Ovary (tissue), 9 donors: ENCODE measurements around the gene CACNA1H. TPM values are rescaled to one million over a fixed set of nuclear protein-coding genes. Genes with fewer than 3 reads are reported as not detected.
A peak's percentile ranks its signal among the peaks of the same experiment; 100 is the strongest.

Experiments
- DNase-seq, 5 donors: peaks; one replicate each; pipeline ENCODE4 v3.0.0-alpha.2; 2019 to 2020
- H3K27ac ChIP-seq, 2 donors: fragments of 200-600 bp; one replicate each; pipeline versions ENCODE4 v1.5.1 to v1.8.0; 2019 to 2022
- H3K27me3 ChIP-seq: fragments of 200-600 bp; one replicate; pipeline ENCODE4 v1.8.0; 2022
- H3K36me3 ChIP-seq: fragments of 200-600 bp; sonication (generic); one replicate; pipeline ENCODE4 v1.5.1; 2019
- H3K4me1 ChIP-seq: one replicate; pipeline ENCODE4 v1.8.1; 2013; ENCODE audit warnings: mild to moderate bottlenecking, moderate library complexity; ENCODE audit not compliant: insufficient read depth
- H3K4me3 ChIP-seq: fragments of 200-600 bp; sonication (generic); one replicate; pipeline ENCODE4 v1.5.1; 2017
- H3K9me3 ChIP-seq, 2 donors: fragments of 200-600 bp in 1 of 2; sonication (generic) in 1 of 2; one replicate each; pipeline versions ENCODE4 v1.5.1 to v1.8.1; 2013 to 2019; ENCODE audit warnings: mild to moderate bottlenecking in 1 of 2, moderate library complexity in 1 of 2
- EP300 ChIP-seq: sonication (generic); formaldehyde crosslinking; IDR thresholded peaks from one replicate; pipeline ENCODE4 v1.6.1; 2017; ENCODE audit warnings: antibody characterized with exemption
- POLR2A ChIP-seq: fragments of 450-650 bp; IDR thresholded peaks from one replicate; pipeline ENCODE4 v1.6.1; 2017; ENCODE audit warnings: antibody characterized with exemption, mild to moderate bottlenecking, moderate library complexity
- WGBS, 3 donors: extraction: QIAGEN DNeasy Blood & Tissue Kit in 1 of 3; methylation state at CpG; one replicate each; pipeline versions ENCODE4 v1.1.5 to v1.1.7; 2013 to 2017; 5-methylcytosine and 5-hydroxymethylcytosine counted together
- intact Hi-C, 4 donors: fragments of 100-400 bp; cut with DNase I; formaldehyde crosslinking; loops; one replicate each; pipeline versions ENCODE4 v1.11.0 to v1.15.1; 2022 to 2023
- polyA plus RNA-seq, 2 donors: library from polyadenylated mRNA; stranded (reverse); fragments of 200-250 nt in 1 of 2; fragments of 350-450 nt in 1 of 2; fragmentation: Illumina TruSeq in 1 of 2; extraction: RNeasy Lipid Tissue Mini Kit (QIAGEN cat#74804) in 1 of 2; gene quantifications; one replicate each; pipeline ENCODE4 v1.2.3, GENCODE V29; 2013 to 2014
- total RNA-seq, 7 donors: library from RNA; depleted of rRNA in 2 of 7; stranded (reverse); fragments of >200 nt in 2 of 7; fragmentation: NEBNext Ultra II Directional in 3 of 7; extraction: Animal tissue kit (Norgen Biotek cat#: 25700) in 3 of 7; gene quantifications; one replicate each; pipeline versions ENCODE4 v1.1.0 to v1.2.4, GENCODE V29; 2016 to 2023
- TF ChIP-seq, protein P1 (sequence below), 3 donors: fragments of 450-650 bp in 2 of 3; fragments of 200-600 bp in 1 of 3; IDR thresholded peaks; one replicate each; pipeline versions ENCODE4 v1.5.1 to v1.8.0; 2016 to 2022; ENCODE audit warnings: antibody characterized with exemption in 3 of 3, mild to moderate bottlenecking in 1 of 3
- donor health status: DM: no; HTN: no; CAD: no; lungs with moderate emphysema.
- donor health status: DM: no; HTN: no; CAD: no.
- donor health status: Bipolar disorder and iron deficiency.
- donor health status: DM: yes; HTN: yes; CAD: no.
- donor health status: DM: no; HTN: no; CAD: no.
- donor health status: DM: yes; HTN: yes; CAD: no.

CACNA1H gene
- total and polyA plus RNA-seq, 9 donors: 7.3 to 217 (median 106) TPM

DNA sequence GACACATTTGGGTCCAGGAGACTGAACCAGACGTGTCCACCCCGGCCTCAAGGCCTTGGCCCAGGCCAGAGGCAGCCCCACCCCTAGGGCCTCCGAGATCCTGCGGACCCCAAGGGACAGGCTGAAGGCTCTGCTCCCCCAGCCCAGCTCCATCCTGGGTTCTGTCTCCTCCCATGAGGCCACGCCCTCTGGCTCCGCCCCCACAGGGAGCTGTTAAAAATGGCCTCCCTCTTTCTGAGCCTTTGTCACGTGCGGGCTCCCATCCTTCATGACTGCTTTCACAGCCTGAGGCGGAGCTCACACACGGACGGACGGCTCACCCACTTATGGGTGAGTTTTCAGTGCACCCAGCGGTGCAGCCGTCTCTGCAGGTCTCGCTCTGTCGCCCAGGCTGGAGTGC, 6.5 kb upstream of the CACNA1H start:
- intact Hi-C loops: loop anchor here in 1 of 4 donors (5.0 kb wide), 1 partner anchor 46 kb away; no protein-coding TSS in a partner anchor
- 84 to 88% (median 84%) methylated on average over 16 of the region's 16 CpGs for WGBS, 3 donors
- peak overlapping the region; percentile 11 to 46 for H3K27ac ChIP-seq
- TF ChIP-seq EP300 (no peak), POLR2A (no peak)
- TF ChIP-seq, protein P1, sequence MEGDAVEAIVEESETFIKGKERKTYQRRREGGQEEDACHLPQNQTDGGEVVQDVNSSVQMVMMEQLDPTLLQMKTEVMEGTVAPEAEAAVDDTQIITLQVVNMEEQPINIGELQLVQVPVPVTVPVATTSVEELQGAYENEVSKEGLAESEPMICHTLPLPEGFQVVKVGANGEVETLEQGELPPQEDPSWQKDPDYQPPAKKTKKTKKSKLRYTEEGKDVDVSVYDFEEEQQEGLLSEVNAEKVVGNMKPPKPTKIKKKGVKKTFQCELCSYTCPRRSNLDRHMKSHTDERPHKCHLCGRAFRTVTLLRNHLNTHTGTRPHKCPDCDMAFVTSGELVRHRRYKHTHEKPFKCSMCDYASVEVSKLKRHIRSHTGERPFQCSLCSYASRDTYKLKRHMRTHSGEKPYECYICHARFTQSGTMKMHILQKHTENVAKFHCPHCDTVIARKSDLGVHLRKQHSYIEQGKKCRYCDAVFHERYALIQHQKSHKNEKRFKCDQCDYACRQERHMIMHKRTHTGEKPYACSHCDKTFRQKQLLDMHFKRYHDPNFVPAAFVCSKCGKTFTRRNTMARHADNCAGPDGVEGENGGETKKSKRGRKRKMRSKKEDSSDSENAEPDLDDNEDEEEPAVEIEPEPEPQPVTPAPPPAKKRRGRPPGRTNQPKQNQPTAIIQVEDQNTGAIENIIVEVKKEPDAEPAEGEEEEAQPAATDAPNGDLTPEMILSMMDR (IDR thresholded peaks at IDR 0.05): no peak
- no peak overlapping the region for H3K4me3 ChIP-seq
- H3K36me3 ChIP-seq: no peaks in the 10 kb centered on the region
- no peaks in the 10 kb centered on the region for H3K27me3 ChIP-seq
- no peaks in the 10 kb centered on the region for H3K9me3 ChIP-seq
- H3K4me1 ChIP-seq: peaks cover 6% of the 10 kb centered on the region
- DNase-seq: peak in 3 of 5 donors; percentile 57 to 78 (median 59)

DNA sequence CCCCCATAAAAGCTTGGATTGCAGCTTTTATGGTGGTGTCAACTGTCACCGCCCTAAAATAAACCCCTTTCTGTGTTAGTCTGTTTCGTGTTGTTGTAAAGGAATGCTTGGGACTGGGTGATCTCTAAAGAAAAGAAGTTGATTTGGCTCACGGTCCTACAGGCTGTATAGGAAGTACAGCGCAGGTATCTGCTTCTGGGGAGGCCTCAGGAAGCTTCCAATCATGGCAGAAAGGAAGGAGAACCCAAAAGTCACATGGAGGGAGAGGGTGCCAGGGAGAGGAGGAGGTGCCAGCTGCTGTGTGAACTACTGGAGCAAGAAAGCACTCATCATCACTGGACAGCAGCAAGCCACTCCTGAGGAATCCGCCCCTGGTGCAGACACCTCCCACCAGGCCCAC, 5.9 kb upstream of the CACNA1H start:
- Histone ChIP-seq H3K27ac (peak overlapping the region in 1 of 2 donors; percentile 46), H3K27me3 (no peaks in the 10 kb centered on the region), H3K4me3 (no peak overlapping the region), H3K36me3 (no peaks in the 10 kb centered on the region), H3K9me3 (no peaks in the 10 kb centered on the region), H3K4me1 (peaks cover 9% of the 10 kb centered on the region)
- TF ChIP-seq POLR2A (no peak), EP300 (no peak)
- TF ChIP-seq, protein P1 (IDR thresholded peaks at IDR 0.05): no peak
- 94 to 99% (median 96%) methylated on average over 5 of the region's 5 CpGs for WGBS, 3 donors
- intact Hi-C loops: loop anchor here in 1 of 4 donors (5.0 kb wide), 1 partner anchor 45 kb away; no protein-coding TSS in a partner anchor
- no peak for DNase-seq

DNA sequence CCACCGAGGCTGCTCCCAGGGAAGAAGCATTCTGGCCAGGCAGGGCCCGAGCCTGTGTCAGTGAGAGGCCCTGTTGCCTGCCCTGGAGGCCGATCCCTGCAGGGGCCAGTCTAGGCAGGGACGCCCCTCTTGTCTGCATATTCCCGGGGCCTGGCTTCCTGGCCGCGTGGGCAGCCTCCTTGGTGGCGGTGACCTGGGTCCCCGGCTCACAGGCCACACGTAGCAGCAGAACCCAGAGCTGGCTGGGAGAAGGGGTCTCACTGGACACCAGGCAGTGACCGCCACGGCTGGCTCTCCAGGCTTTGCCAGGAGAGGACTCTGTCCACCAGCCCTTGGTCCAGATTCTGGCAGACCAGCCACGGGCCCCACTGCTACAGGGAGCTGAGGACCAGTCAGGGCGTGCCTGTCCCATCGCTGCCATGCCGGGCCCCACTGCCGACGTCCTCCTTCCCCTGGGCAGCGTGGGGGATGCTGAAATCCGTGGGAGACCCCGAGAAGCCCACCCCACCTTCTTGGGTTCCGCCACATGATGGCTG, 3.7 kb upstream of the CACNA1H start:
- WGBS, 3 donors: 68 to 79% (median 71%) methylated on average over 16 to 22 of the region's 22 CpGs
- intact Hi-C loops: loop anchor here in 1 of 4 donors (5.0 kb wide), 1 partner anchor 43 kb away; no protein-coding TSS in a partner anchor

DNA sequence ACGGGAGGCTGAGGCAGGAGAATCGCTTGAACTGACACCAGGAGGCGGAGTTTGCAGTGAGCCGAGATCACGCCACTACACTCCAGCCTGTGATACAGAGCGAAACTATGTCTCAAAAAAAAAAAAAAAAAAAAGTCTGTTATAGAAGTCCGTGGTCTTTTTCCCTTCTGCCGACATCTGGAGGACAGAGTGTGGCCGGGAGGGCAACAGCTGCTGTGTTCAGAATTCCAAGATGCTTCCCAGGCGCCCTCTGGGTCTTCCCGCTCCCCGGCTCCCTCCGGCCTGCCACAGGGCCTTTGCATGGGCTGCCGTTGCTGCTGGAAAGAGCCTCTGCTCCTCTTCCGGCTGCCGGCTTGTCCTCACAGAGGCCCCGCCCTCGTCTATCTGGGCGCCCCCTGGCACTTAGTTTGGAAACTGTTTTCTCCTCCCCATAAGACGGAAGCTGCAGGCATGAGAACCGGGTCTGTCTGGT, 2.4 kb upstream of the CACNA1H start:
- intact Hi-C loops: no loop called here
- Histone ChIP-seq H3K4me3 (no peak overlapping the region), H3K27me3 (no peaks in the 10 kb centered on the region), H3K4me1 (peaks cover 15% of the 10 kb centered on the region), H3K27ac (peak overlapping the region; percentile 66 to 92), H3K36me3 (no peaks in the 10 kb centered on the region), H3K9me3 (no peaks in the 10 kb centered on the region)
- WGBS, 3 donors: 14 to 26% (median 17%) methylated on average over 21 of the region's 21 CpGs
- TF ChIP-seq, protein P1 (IDR thresholded peaks at IDR 0.05): peak in 1 of 3 donors; percentile 44
- no peak for TF ChIP-seq EP300
- no peak for TF ChIP-seq POLR2A
- peak; percentile 64 to 80 (median 73) for DNase-seq

More for the DNA sequence above, 3.7 kb upstream of the CACNA1H start:
- Histone ChIP-seq H3K27ac (peak overlapping the region; percentile 34 to 92), H3K9me3 (no peaks in the 10 kb centered on the region), H3K4me1 (peaks cover 10% of the 10 kb centered on the region), H3K27me3 (no peaks in the 10 kb centered on the region), H3K4me3 (no peak overlapping the region), H3K36me3 (no peaks in the 10 kb centered on the region)
- TF ChIP-seq EP300 (no peak), POLR2A (no peak)
- TF ChIP-seq, protein P1 (IDR thresholded peaks at IDR 0.05): no peak
- DNase-seq: peak in 4 of 5 donors; percentile 52 to 66 (median 60)
